B cell (primary cell): ENCODE measurements around the gene GNAI3.

Source experiments
- EZH2 ChIP-seq: IDR thresholded peaks from 2 replicates; pipeline ENCODE4 v1.6.1; 2012; ENCODE audit warnings: borderline replicate concordance, low read depth, mild to moderate bottlenecking, moderate library complexity, low read length; ENCODE audit not compliant: insufficient read depth, poor library complexity, severe bottlenecking
- TF ChIP-seq, protein P1 (sequence below): fragments of 200-600 bp; IDR thresholded peaks from one replicate; pipeline ENCODE4 v1.8.0; 2022; ENCODE audit warnings: antibody characterized with exemption, mild to moderate bottlenecking

GRCh38 chr1:109543988-109544735, 4.3 kb upstream of the GNAI3 start:
- TF ChIP-seq EZH2, result no peak
- TF ChIP-seq, protein P1, sequence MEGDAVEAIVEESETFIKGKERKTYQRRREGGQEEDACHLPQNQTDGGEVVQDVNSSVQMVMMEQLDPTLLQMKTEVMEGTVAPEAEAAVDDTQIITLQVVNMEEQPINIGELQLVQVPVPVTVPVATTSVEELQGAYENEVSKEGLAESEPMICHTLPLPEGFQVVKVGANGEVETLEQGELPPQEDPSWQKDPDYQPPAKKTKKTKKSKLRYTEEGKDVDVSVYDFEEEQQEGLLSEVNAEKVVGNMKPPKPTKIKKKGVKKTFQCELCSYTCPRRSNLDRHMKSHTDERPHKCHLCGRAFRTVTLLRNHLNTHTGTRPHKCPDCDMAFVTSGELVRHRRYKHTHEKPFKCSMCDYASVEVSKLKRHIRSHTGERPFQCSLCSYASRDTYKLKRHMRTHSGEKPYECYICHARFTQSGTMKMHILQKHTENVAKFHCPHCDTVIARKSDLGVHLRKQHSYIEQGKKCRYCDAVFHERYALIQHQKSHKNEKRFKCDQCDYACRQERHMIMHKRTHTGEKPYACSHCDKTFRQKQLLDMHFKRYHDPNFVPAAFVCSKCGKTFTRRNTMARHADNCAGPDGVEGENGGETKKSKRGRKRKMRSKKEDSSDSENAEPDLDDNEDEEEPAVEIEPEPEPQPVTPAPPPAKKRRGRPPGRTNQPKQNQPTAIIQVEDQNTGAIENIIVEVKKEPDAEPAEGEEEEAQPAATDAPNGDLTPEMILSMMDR, result no peak
